Inflammatory macrophage (primary cell): ENCODE data around the gene FBXW10B.
"Not testable (repeated sequence)": the region's sequence is repeated elsewhere in the genome, so short reads cannot be mapped to it uniquely, and the experiment has no call there.

Experiments
- DNase-seq, 2 donors: peaks; one replicate each; pipeline ENCODE4 v3.0.0-alpha.2; 2020 to 2022

The FBXW10B gene

GRCh38 chr17:15630930-15631453, 11.5 kb upstream of the FBXW10B start:
- not testable (repeated sequence) for DNase-seq

GRCh38 chr17:15629991-15630390, 10.5 kb upstream of the FBXW10B start:
- not testable (repeated sequence) for DNase-seq

GRCh38 chr17:15623661-15624209, 4.2 kb upstream of the FBXW10B start:
- not testable (repeated sequence) for DNase-seq

GRCh38 chr17:15623255-15623654, 3.8 kb upstream of the FBXW10B start:
- DNase-seq, result not testable (repeated sequence)

- DNase-seq, result not testable (repeated sequence)
Observed at GRCh38 chr17:15622124-15622523, 2.6 kb upstream of the FBXW10B start.

- DNase-seq, result not testable (repeated sequence)
Observed at GRCh38 chr17:15616828-15617227, 2.7 kb downstream of the FBXW10B start.

- DNase-seq, result not testable (repeated sequence)
Observed at GRCh38 chr17:15615850-15616249, 3.7 kb downstream of the FBXW10B start.

DNA sequence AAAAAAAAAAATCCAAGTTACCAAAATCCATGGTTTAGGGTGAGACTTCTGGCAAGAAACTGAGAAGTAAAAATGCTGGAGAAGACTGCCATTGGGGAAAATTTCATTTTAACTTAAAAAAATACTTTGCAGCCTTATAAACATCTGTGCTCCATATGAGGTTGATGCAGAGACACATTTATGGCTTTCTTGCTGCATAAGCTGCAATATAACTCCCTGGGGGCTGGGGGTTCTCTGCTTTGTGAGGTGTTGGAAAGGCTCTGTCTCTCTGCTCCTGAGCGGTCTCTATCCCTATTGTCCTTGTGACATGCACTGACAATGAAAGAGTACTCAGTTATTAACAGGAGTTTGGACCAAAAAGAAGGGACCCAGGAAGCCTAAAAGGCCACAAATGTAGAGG, 6.4 kb downstream of the FBXW10B start:
- not testable (repeated sequence) for DNase-seq

DNA sequence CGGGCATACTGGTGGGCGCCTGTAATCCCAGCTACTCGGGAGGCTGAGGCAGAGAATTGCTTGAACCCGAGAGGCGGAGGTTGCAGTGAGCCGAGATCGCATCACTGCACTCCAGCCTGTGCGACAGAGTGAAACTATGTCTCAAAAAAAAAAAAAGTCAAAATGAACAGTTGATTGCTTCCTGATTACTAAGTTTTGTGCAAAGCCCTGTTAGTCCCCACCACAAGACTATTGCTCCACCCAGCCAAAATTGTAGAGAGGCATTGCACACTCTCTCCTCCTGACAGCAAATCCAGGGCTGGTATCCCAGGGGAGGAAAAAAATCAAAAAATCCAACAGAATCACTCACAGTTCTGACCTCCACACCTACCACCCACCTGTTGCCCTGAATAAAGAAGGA, 26.5 kb downstream of the FBXW10B start:
- DNase-seq, result not testable (repeated sequence)

GRCh38 chr17:15591986-15592385, 27.5 kb downstream of the FBXW10B start:
- DNase-seq, result not testable (repeated sequence)

- not testable (repeated sequence) for DNase-seq
Observed at GRCh38 chr17:15590844-15591243, 28.7 kb downstream of the FBXW10B start.

GRCh38 chr17:15589544-15590536, 29.7 kb downstream of the FBXW10B start:
- DNase-seq, result not testable (repeated sequence)

GRCh38 chr17:15588017-15588416, 31.5 kb downstream of the FBXW10B start:
- not testable (repeated sequence) for DNase-seq

- not testable (repeated sequence) for DNase-seq
Observed at GRCh38 chr17:15583313-15583712, 36.2 kb downstream of the FBXW10B start.

DNA sequence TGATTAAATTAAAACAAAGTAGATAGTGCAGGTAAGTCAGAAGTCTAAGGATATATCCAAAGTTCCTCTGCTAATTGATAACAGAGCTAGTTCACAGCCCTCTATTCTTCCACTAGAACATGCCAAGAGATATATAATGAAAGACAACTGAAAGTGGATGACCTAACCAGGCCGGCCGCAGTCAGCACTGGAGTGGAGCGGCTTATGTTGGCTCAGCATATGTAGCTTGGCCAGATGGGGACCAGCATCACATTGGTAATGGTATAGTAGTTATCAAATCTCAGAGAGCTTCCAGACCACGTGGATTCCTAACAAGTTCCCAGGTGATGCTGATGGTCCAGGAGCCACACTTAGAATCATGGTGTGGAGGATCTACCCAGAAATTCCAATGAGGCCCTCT, 38.0 kb downstream of the FBXW10B start:
- DNase-seq, result not testable (repeated sequence)

- DNase-seq, result not testable (repeated sequence)
Observed at GRCh38 chr17:15576848-15577247, 42.7 kb downstream of the FBXW10B start.

DNA sequence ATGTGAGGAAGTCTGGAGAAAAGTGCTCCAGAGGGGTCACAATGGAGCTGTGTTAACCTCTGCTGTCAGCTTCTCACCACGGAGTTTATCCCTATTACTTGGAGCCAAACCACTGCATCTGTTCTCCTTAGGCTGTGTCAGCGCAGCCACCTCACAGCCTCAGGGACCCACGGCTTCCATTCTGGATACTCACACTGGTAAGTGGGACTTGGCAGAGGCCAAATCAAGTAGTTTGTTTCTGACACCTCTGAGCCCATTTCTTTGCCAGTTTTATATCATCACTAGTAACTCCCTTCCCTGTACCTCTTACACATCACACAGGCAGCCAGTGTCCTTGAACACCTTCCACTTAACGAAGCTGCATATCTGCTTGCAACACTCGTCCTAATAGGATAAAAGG, 44.8 kb downstream of the FBXW10B start:
- not testable (repeated sequence) for DNase-seq

GRCh38 chr17:15573870-15574269, 45.6 kb downstream of the FBXW10B start:
- DNase-seq, result not testable (repeated sequence)
